ENCODE results near the gene GLB1L2.

DNA sequence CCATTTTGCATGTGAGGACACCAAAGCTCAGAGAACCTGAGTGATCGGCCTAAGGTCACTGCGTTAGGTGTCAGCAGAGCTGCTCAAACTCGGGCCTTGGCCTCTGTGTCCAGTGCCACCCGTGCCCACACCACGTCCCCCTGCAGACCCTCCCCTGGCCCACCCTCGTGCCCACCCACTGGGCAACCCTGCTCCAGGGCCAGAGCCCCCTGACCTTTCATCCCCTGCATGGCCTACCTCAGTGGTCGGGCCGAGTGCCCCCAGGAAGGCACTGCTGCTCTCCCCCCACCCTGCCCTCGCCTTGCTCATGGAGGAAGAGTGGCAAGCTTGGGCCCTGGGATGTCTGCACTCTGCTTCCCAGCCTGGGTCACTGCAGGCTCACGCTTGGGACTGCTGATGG lies 62.5 kb downstream of the GLB1L2 start:
- no peak for TF ChIP-seq EZH2 (IDR thresholded peaks at IDR 0.05; ENCODE audit: borderline replicate concordance, low read length)
- TF ChIP-seq, protein P1, sequence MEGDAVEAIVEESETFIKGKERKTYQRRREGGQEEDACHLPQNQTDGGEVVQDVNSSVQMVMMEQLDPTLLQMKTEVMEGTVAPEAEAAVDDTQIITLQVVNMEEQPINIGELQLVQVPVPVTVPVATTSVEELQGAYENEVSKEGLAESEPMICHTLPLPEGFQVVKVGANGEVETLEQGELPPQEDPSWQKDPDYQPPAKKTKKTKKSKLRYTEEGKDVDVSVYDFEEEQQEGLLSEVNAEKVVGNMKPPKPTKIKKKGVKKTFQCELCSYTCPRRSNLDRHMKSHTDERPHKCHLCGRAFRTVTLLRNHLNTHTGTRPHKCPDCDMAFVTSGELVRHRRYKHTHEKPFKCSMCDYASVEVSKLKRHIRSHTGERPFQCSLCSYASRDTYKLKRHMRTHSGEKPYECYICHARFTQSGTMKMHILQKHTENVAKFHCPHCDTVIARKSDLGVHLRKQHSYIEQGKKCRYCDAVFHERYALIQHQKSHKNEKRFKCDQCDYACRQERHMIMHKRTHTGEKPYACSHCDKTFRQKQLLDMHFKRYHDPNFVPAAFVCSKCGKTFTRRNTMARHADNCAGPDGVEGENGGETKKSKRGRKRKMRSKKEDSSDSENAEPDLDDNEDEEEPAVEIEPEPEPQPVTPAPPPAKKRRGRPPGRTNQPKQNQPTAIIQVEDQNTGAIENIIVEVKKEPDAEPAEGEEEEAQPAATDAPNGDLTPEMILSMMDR (IDR thresholded peaks at IDR 0.05; ENCODE audit: low read length), result no peak
